GM18517 (cell line): ENCODE results near the gene UBE2D2.
"Not testable (repeated sequence)": the region's sequence is repeated elsewhere in the genome, so short reads cannot be mapped to it uniquely, and the experiment has no call there.

Source experiments
- ATAC-seq: cut with Tn5 transposase; IDR thresholded peaks from one replicate; pipeline ENCODE4 v1.9.1; 2021; ENCODE audit warnings: mild to moderate bottlenecking, moderate library complexity; ENCODE audit not compliant: unreplicated experiment

Gene UBE2D2

GRCh38 chr5:139546593-139546992 lies 14.5 kb upstream of the UBE2D2 start:
- ATAC-seq: not testable (repeated sequence)

GRCh38 chr5:139549162-139549894 lies 11.8 kb upstream of the UBE2D2 start:
- ATAC-seq: no peak

- ATAC-seq: not testable (repeated sequence)
Observed at GRCh38 chr5:139550051-139550872, 10.9 kb upstream of the UBE2D2 start.

GRCh38 chr5:139551191-139551889 lies 9.8 kb upstream of the UBE2D2 start:
- ATAC-seq: no peak

- ATAC-seq: no peak
Observed at GRCh38 chr5:139552893-139553575, 8.1 kb upstream of the UBE2D2 start.

- no peak for ATAC-seq
Observed at GRCh38 chr5:139554264-139554663, 6.9 kb upstream of the UBE2D2 start.

GRCh38 chr5:139557811-139558210 lies 3.3 kb upstream of the UBE2D2 start:
- ATAC-seq: no peak

- ATAC-seq: peak; percentile 12
Observed at GRCh38 chr5:139561655-139562451, 714 bp downstream of the UBE2D2 start.

GRCh38 chr5:139562847-139563246 lies 1.7 kb downstream of the UBE2D2 start:
- no peak for ATAC-seq

GRCh38 chr5:139565411-139566305 lies 4.5 kb downstream of the UBE2D2 start:
- peak; percentile 48 for ATAC-seq

- ATAC-seq: no peak
Observed at GRCh38 chr5:139566611-139567010, 5.5 kb downstream of the UBE2D2 start.

- ATAC-seq: no peak
Observed at GRCh38 chr5:139569270-139569955, 8.3 kb downstream of the UBE2D2 start.

GRCh38 chr5:139571543-139571942 lies 10.4 kb downstream of the UBE2D2 start:
- ATAC-seq: no peak

GRCh38 chr5:139571966-139572365 lies 10.8 kb downstream of the UBE2D2 start:
- ATAC-seq: no peak

GRCh38 chr5:139574641-139575312 lies 13.6 kb downstream of the UBE2D2 start:
- no peak for ATAC-seq

GRCh38 chr5:139575313-139575646 lies 14.1 kb downstream of the UBE2D2 start:
- no peak for ATAC-seq

- no peak for ATAC-seq
Observed at GRCh38 chr5:139575751-139576150, 14.6 kb downstream of the UBE2D2 start.

- ATAC-seq: no peak
Observed at GRCh38 chr5:139577689-139578290, 16.7 kb downstream of the UBE2D2 start.
